HG03432 (cell line): ENCODE results near the gene ABHD10.
"Not testable (repeated sequence)": the region's sequence is repeated elsewhere in the genome, so short reads cannot be mapped to it uniquely, and the experiment has no call there.

Experiments
- ATAC-seq: cut with Tn5 transposase; IDR thresholded peaks from one replicate; pipeline ENCODE4 v1.9.1; 2021; ENCODE audit warnings: mild to moderate bottlenecking, moderate library complexity; ENCODE audit not compliant: unreplicated experiment

ABHD10 gene

GRCh38 chr3:112020674-112021085, 41.9 kb downstream of the ABHD10 start:
- no peak for ATAC-seq

GRCh38 chr3:112027142-112027541, 48.3 kb downstream of the ABHD10 start:
- ATAC-seq, result no peak

GRCh38 chr3:112027826-112028225, 49.0 kb downstream of the ABHD10 start:
- no peak for ATAC-seq

GRCh38 chr3:112030901-112031300, 52.1 kb downstream of the ABHD10 start:
- no peak for ATAC-seq

GRCh38 chr3:112032098-112032731, 53.4 kb downstream of the ABHD10 start:
- ATAC-seq, result no peak

GRCh38 chr3:112034436-112034835, 55.6 kb downstream of the ABHD10 start, which contains the start of gene TMPRSS7:
Gene TMPRSS7, plus strand, starts transcription at chr3:112034736. Its CDS starts 110 bp downstream, at chr3:112034846.
- no peak for ATAC-seq

GRCh38 chr3:112035241-112035640, 56.4 kb downstream of the ABHD10 start:
- no peak for ATAC-seq

GRCh38 chr3:112037194-112037593, 58.4 kb downstream of the ABHD10 start:
- ATAC-seq, result not testable (repeated sequence)

- ATAC-seq, result no peak
Measured at GRCh38 chr3:112038863-112039262, 60.0 kb downstream of the ABHD10 start.

- ATAC-seq, result no peak
Measured at GRCh38 chr3:112041321-112041720, 62.5 kb downstream of the ABHD10 start.

GRCh38 chr3:112042842-112043280, 64.0 kb downstream of the ABHD10 start:
- ATAC-seq, result no peak
